Measurements from ENCODE around the gene UBE2E2. TPM values are rescaled to one million over a fixed set of nuclear protein-coding genes. Genes with fewer than 3 reads are reported as not detected.

Gene UBE2E2
- total RNA-seq, 2 donors from 2014 or later = 23.2 to 34.5 TPM

GRCh38 chr3:23270423-23270822, 67.3 kb downstream of the UBE2E2 start:
- no peak overlapping the region for H3K4me3 ChIP-seq (ENCODE audit: low read length)
- Mint-ChIP-seq H3K27ac (no peak overlapping the region), H3K4me3 (no peak overlapping the region), H3K4me1 (peaks cover under 1% of the 10 kb centered on the region), H3K27me3 (ENCODE audit: insufficient read depth) (peaks cover 4% of the 10 kb centered on the region), H3K9me3 (peaks cover 27% of the 10 kb centered on the region), H3K36me3 (ENCODE audit: low read depth) (peaks cover 6% of the 10 kb centered on the region)
- H3K36me3 ChIP-seq (ENCODE audit: control insufficient read depth, insufficient read depth, low read length) = no peaks in the 10 kb centered on the region
- H3K9ac ChIP-seq (ENCODE audit: extremely low read depth, low read length, poor library complexity, severe bottlenecking) = no peak overlapping the region
- peaks cover 25% of the 10 kb centered on the region for H3K9me3 ChIP-seq (ENCODE audit: control insufficient read depth, low read length)
- WGBS, 2 experiments (ENCODE audit: insufficient coverage in 1 of 2, insufficient read length in 1 of 2) = 92 to 96% methylated on average over 2 to 3 of the region's 3 CpGs
- H3K27me3 ChIP-seq (ENCODE audit: control insufficient read depth, insufficient read depth, low read length, poor library complexity, severe bottlenecking) = no peaks in the 10 kb centered on the region
- no peaks in the 10 kb centered on the region for H3K4me1 ChIP-seq (ENCODE audit: control insufficient read depth, insufficient read depth, low read length)
- H3K27ac ChIP-seq (ENCODE audit: low read depth, low read length) = no peak overlapping the region
- no peak for DNase-seq
- TF ChIP-seq CTCF (conservative IDR thresholded peaks at IDR 0.05) = no peak

GRCh38 chr3:23271876-23272741, 69.0 kb downstream of the UBE2E2 start:
- Histone ChIP-seq H3K9me3 (ENCODE audit: control insufficient read depth, low read length) (peaks cover 25% of the 10 kb centered on the region), H3K27me3 (ENCODE audit: control insufficient read depth, insufficient read depth, low read length, poor library complexity, severe bottlenecking) (no peaks in the 10 kb centered on the region), H3K4me1 (ENCODE audit: control insufficient read depth, insufficient read depth, low read length) (peaks cover 3% of the 10 kb centered on the region), H3K4me3 (ENCODE audit: low read length) (no peak overlapping the region), H3K36me3 (ENCODE audit: control insufficient read depth, insufficient read depth, low read length) (no peaks in the 10 kb centered on the region), H3K27ac (ENCODE audit: low read depth, low read length) (no peak overlapping the region), H3K9ac (ENCODE audit: extremely low read depth, low read length, poor library complexity, severe bottlenecking) (no peak overlapping the region)
- Mint-ChIP-seq H3K36me3 (ENCODE audit: low read depth) (peaks cover 6% of the 10 kb centered on the region), H3K9me3 (peaks cover 27% of the 10 kb centered on the region), H3K27ac (no peak overlapping the region), H3K27me3 (ENCODE audit: insufficient read depth) (peaks cover 4% of the 10 kb centered on the region), H3K4me1 (peaks cover 9% of the 10 kb centered on the region), H3K4me3 (no peak overlapping the region)
- no peak for TF ChIP-seq CTCF (conservative IDR thresholded peaks at IDR 0.05)
- DNase-seq = no peak
- WGBS, 2 experiments (ENCODE audit: insufficient coverage in 1 of 2, insufficient read length in 1 of 2) = 94 to 97% methylated on average over 14 to 38 of the region's 38 CpGs

GRCh38 chr3:23272820-23273219, 69.7 kb downstream of the UBE2E2 start:
- peaks cover 6% of the 10 kb centered on the region for H3K36me3 Mint-ChIP-seq (ENCODE audit: low read depth)
- Histone ChIP-seq H3K4me3 (ENCODE audit: low read length) (no peak overlapping the region), H3K9me3 (ENCODE audit: control insufficient read depth, low read length) (peaks cover 25% of the 10 kb centered on the region), H3K9ac (ENCODE audit: extremely low read depth, low read length, poor library complexity, severe bottlenecking) (no peak overlapping the region), H3K27ac (ENCODE audit: low read depth, low read length) (no peak overlapping the region), H3K36me3 (ENCODE audit: control insufficient read depth, insufficient read depth, low read length) (no peaks in the 10 kb centered on the region), H3K4me1 (ENCODE audit: control insufficient read depth, insufficient read depth, low read length) (peaks cover 7% of the 10 kb centered on the region), H3K27me3 (ENCODE audit: control insufficient read depth, insufficient read depth, low read length, poor library complexity, severe bottlenecking) (no peaks in the 10 kb centered on the region)
- 94 to 96% methylated on average over 2 of the region's 2 CpGs for WGBS, 2 experiments (ENCODE audit: insufficient coverage in 1 of 2, insufficient read length in 1 of 2)
- H3K4me1 Mint-ChIP-seq = peaks cover 14% of the 10 kb centered on the region
- H3K27ac Mint-ChIP-seq = no peak overlapping the region
- peaks cover 25% of the 10 kb centered on the region for H3K9me3 Mint-ChIP-seq
- DNase-seq = no peak
- no peak for TF ChIP-seq CTCF (conservative IDR thresholded peaks at IDR 0.05)
- no peak overlapping the region for H3K4me3 Mint-ChIP-seq
- peaks cover 4% of the 10 kb centered on the region for H3K27me3 Mint-ChIP-seq (ENCODE audit: insufficient read depth)
